Mammary epithelial cell (primary cell): ENCODE measurements around the gene MED9.

ENCODE experiments used
- EZH2 ChIP-seq: IDR thresholded peaks from 2 replicates; pipeline ENCODE4 v1.6.1; 2012; ENCODE audit warnings: low read length, inconsistent platforms, borderline replicate concordance
- TF ChIP-seq, protein P1 (sequence below), 2 donors: IDR thresholded peaks in 1 of 2; conservative IDR thresholded peaks in 1 of 2; 2 replicates each; pipeline ENCODE4 v1.5.1; 2011 to 2012; ENCODE audit warnings: inconsistent platforms in 2 of 2, low read length in 2 of 2, mild to moderate bottlenecking in 2 of 2, control low read depth in 1 of 2, low read depth in 1 of 2; ENCODE audit not compliant: insufficient read depth in 1 of 2; ENCODE audit errors: extremely low read depth in 1 of 2

DNA sequence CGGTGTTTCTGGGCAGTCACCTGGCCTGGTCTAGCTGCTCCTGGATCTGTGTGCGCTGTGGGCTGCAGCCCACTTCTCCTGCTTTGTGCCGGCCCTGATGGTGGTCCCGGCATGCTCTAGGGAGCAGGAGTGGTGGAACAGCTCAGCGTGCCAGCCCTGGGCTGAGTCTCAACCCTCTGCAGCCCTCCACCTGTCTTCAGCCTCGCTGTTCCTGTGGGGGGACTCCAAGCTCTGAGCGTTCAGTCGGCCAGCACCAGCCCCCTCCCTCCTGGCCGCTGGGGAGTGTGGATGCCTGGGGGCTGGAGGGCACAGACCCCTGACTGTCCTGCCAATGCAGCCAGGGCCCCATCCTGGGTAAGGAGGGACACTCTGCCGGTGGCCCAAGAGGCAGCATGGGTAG, 43.1 kb downstream of the MED9 start:
- TF ChIP-seq, protein P1, sequence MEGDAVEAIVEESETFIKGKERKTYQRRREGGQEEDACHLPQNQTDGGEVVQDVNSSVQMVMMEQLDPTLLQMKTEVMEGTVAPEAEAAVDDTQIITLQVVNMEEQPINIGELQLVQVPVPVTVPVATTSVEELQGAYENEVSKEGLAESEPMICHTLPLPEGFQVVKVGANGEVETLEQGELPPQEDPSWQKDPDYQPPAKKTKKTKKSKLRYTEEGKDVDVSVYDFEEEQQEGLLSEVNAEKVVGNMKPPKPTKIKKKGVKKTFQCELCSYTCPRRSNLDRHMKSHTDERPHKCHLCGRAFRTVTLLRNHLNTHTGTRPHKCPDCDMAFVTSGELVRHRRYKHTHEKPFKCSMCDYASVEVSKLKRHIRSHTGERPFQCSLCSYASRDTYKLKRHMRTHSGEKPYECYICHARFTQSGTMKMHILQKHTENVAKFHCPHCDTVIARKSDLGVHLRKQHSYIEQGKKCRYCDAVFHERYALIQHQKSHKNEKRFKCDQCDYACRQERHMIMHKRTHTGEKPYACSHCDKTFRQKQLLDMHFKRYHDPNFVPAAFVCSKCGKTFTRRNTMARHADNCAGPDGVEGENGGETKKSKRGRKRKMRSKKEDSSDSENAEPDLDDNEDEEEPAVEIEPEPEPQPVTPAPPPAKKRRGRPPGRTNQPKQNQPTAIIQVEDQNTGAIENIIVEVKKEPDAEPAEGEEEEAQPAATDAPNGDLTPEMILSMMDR (conservative IDR thresholded peaks at IDR 0.05 in 1 of 2, IDR thresholded peaks at IDR 0.05 in 1 of 2; ENCODE audit: extremely low read depth in 1 of 2, insufficient read depth in 1 of 2, low read depth in 1 of 2, low read length in 2 of 2): no peak
- no peak for TF ChIP-seq EZH2
